ENCODE measurements around the gene FAM78B. TPM values are rescaled to one million over a fixed set of nuclear protein-coding genes. Genes with fewer than 3 reads are reported as not detected.

FAM78B gene
- total RNA-seq, 4 donors from 2014 or later, result 0.21 to 3.3 (median 0.26) TPM; not detected in 1

DNA sequence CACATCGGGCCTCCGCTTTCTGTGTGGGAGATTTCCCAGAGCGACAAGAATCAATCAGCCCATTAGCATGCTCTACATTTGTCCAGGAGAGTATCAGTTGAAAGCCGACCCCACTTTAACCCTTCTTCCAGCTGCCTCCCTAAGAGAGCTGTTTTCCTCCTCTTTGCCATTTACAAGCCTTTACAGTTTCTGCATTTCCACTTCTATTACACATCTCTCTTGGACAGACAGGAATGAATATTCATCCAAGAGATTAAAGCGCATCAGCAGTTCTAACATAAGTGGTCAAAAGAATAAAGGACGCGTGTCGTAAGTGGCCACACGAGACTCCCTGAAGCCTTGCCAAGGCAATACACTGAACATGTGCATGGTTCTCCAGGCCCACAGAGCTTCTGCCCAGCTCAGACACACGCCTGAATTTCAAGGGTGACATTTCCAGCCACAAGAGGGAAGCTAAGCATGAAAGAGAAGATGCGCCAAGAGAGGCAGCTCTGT lies 47.3 kb downstream of the FAM78B start:
- no peaks in the 10 kb centered on the region for H3K27me3 ChIP-seq
- no peak overlapping the region for H3K4me3 ChIP-seq
- H3K36me3 ChIP-seq, result no peaks in the 10 kb centered on the region
- no peak overlapping the region for H3K27ac ChIP-seq
- no peak for TF ChIP-seq POLR2A (IDR thresholded peaks at IDR 0.05)
- TF ChIP-seq, protein P1, sequence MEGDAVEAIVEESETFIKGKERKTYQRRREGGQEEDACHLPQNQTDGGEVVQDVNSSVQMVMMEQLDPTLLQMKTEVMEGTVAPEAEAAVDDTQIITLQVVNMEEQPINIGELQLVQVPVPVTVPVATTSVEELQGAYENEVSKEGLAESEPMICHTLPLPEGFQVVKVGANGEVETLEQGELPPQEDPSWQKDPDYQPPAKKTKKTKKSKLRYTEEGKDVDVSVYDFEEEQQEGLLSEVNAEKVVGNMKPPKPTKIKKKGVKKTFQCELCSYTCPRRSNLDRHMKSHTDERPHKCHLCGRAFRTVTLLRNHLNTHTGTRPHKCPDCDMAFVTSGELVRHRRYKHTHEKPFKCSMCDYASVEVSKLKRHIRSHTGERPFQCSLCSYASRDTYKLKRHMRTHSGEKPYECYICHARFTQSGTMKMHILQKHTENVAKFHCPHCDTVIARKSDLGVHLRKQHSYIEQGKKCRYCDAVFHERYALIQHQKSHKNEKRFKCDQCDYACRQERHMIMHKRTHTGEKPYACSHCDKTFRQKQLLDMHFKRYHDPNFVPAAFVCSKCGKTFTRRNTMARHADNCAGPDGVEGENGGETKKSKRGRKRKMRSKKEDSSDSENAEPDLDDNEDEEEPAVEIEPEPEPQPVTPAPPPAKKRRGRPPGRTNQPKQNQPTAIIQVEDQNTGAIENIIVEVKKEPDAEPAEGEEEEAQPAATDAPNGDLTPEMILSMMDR (IDR thresholded peaks at IDR 0.05), result no peak
- DNase-seq, result no peak
- intact Hi-C loops (cut with DNase I; ENCODE audit: low total_unique reads), result no loop called here
- no peaks in the 10 kb centered on the region for H3K9me3 ChIP-seq
- H3K4me1 ChIP-seq, result no peaks in the 10 kb centered on the region

DNA sequence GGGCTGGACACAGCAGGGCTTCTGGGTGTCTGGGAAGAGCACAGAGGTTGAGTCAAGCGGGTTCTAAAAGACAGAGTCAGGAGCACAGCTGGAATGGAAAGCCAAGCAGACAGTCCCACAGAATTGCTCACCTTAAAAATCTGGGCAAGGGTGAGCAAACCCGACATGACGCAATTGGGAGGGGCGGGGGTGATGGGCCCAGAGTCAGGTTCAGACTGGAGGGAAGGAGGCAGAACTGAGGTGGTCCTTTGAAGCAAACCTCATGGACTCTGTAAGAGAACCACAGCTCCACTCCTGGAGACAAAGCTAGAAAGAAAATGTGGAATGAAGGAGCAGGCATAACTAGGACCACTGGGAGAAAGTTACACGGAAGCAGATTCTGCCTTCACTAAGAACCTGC lies 49.0 kb downstream of the FAM78B start:
- Histone ChIP-seq H3K27me3 (no peaks in the 10 kb centered on the region), H3K27ac (no peak overlapping the region), H3K4me1 (no peaks in the 10 kb centered on the region), H3K9me3 (no peaks in the 10 kb centered on the region), H3K4me3 (no peak overlapping the region), H3K36me3 (no peaks in the 10 kb centered on the region)
- TF ChIP-seq, protein P1 (IDR thresholded peaks at IDR 0.05), result no peak
- TF ChIP-seq POLR2A (IDR thresholded peaks at IDR 0.05), result no peak
- no peak for DNase-seq
- intact Hi-C loops (cut with DNase I; ENCODE audit: low total_unique reads), result no loop called here

DNA sequence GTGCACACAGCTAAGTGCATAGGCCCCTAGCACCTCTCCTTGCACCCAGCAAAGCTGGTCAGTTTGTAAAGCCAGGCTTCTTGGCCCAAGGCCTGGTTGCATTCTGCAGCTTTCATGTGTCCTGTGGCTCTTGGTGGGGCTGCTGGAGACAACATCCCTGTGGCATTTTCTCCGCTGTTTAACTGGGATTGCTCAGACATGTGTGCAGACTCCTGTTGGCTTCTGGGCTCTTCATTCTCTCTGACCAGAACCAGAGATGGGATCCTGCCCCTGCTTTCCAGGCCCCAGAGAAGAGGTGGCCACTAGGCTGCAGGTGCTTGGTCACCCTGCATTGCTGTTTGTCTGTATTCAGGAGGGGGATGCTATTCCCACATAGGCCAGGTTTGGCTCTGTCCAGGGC lies 50.8 kb downstream of the FAM78B start:
- DNase-seq, result no peak
- TF ChIP-seq, protein P1 (IDR thresholded peaks at IDR 0.05), result no peak
- no peak for TF ChIP-seq POLR2A (IDR thresholded peaks at IDR 0.05)

DNA sequence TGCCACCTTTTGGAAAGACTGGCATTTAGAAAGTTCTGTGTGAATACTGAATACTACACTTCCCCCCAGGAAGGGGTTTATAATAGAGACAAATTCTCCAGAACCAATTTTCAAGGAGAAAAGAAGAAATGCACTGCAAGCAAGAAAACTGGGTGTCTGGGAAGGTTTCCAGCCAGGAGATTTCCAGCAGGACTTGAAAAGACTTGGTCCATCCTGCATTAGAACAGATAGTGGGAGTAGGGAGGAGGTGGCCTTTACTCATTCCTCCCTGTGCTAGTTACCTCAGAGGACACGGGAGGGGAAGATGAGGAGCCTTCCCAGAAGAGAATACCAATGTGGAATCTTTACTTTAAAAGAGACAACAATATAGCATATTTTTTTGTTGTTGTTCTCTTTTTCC lies 52.4 kb downstream of the FAM78B start:
- no peak for DNase-seq
- no peaks in the 10 kb centered on the region for H3K36me3 ChIP-seq
- H3K4me1 ChIP-seq, result no peaks in the 10 kb centered on the region
- H3K4me3 ChIP-seq, result no peak overlapping the region
- H3K27me3 ChIP-seq, result no peaks in the 10 kb centered on the region
- H3K9me3 ChIP-seq, result no peaks in the 10 kb centered on the region
- intact Hi-C loops (cut with DNase I; ENCODE audit: low total_unique reads), result no loop called here
- H3K27ac ChIP-seq, result no peak overlapping the region
- TF ChIP-seq, protein P1 (IDR thresholded peaks at IDR 0.05), result no peak
- TF ChIP-seq POLR2A (IDR thresholded peaks at IDR 0.05), result no peak

More for the DNA sequence above, 50.8 kb downstream of the FAM78B start:
- intact Hi-C loops (cut with DNase I; ENCODE audit: low total_unique reads), result no loop called here
- Histone ChIP-seq H3K27me3 (no peaks in the 10 kb centered on the region), H3K4me3 (no peak overlapping the region), H3K27ac (no peak overlapping the region), H3K4me1 (no peaks in the 10 kb centered on the region), H3K36me3 (no peaks in the 10 kb centered on the region), H3K9me3 (no peaks in the 10 kb centered on the region)

DNA sequence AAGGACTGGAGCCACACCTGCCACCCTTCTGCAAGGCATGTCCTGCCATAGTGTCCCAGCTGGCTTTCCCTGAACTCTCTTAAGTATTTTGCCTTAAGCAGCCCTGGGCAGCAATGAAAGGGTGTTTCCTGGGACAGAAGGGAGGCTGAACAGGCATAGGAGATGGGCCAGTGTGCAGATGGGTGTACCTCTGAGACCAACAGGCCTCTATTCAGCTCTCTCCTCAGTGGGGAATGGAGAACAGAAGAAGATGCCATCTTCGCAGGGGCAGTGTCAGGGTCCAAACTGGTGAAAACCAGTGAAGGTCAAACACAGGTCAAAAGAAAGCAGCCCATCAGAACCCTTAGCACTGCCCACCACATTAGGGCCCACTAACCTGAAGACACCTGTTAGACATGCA lies 53.2 kb downstream of the FAM78B start:
- intact Hi-C loops (cut with DNase I; ENCODE audit: low total_unique reads), result no loop called here
- H3K9me3 ChIP-seq, result no peaks in the 10 kb centered on the region
- H3K27me3 ChIP-seq, result no peaks in the 10 kb centered on the region
- no peaks in the 10 kb centered on the region for H3K4me1 ChIP-seq
- H3K4me3 ChIP-seq, result no peak overlapping the region
- H3K27ac ChIP-seq, result no peak overlapping the region
- DNase-seq, result no peak
- TF ChIP-seq POLR2A (IDR thresholded peaks at IDR 0.05), result no peak
- TF ChIP-seq, protein P1 (IDR thresholded peaks at IDR 0.05), result no peak
- no peaks in the 10 kb centered on the region for H3K36me3 ChIP-seq
